ENCODE measurements around the gene CPA2. TPM values are rescaled to one million over a fixed set of nuclear protein-coding genes. Genes with fewer than 3 reads are reported as not detected.
A peak's percentile ranks its signal among the peaks of the same experiment; 100 is the strongest.

Gene CPA2
- polyA plus RNA-seq, 1 experiment, result 0.05 TPM

GRCh38 chr7:130269318-130269694, 2.6 kb downstream of the CPA2 start:
- Histone ChIP-seq H3K4me3 (ENCODE audit: low read depth, low read length) (no peak overlapping the region), H3K9me3 (ENCODE audit: control insufficient read depth, insufficient read depth, low read length) (no peaks in the 10 kb centered on the region; the same call in 1 of the 2 replicates), H3K27ac (ENCODE audit: low read depth, low read length) (no peak overlapping the region), H3K27me3 (ENCODE audit: control insufficient read depth, insufficient read depth, low read length) (no peaks in the 10 kb centered on the region)
- ChIA-PET CTCF (interaction anchor here (1.6 kb wide), 1 partner anchor 489 kb away, joined by 5 read pairs; no protein-coding TSS in a partner anchor), POLR2A (no interaction called here)
- no peak for DNase-seq (ENCODE audit: low read depth, low spot score)
- TF ChIP-seq CTCF (IDR thresholded peaks at IDR 0.05; ENCODE audit: low read depth, low read length), result no peak

DNA sequence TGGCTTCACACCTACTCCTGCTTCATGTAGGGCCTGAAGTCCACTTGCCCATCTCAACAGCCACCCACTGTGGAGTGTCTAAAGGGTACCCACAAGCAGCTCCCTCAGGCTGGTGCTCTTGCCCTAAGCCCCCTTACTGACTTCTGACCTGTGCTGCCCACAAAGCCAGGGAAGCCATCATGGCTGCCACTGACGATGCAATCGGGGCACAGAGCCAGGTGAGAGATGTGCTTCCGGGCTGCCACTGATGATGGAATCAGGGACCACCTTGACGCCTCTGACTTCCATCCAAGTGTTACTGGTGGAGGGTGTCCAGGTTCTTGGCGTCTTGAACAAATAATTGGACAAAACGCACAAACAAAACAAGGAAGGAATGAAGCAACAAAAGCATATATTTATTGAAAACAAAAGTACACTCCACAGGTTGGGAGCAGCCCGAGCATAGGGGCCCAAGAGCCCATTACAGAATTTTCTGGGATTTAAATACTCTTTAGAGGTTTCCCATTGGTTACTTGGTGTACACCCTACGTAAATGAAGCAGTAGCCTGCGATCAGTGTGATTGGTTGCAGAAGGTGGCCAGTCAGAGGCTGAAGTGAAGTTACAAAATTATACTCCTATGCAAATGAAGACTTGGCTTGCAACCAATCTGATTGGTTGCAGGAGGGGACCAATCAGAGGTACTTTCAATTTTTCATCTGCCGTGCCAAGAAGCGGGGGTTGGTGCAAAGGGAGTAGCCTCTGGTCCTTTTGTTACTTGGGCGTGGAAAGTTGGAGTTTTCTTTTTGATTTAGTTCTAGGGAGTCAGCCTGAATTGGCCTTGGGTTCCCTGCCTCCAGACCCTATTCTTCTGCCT, 4.5 kb downstream of the CPA2 start:
- POLR2A ChIA-PET, result no interaction called here
- Histone ChIP-seq H3K9me3 (ENCODE audit: control insufficient read depth, insufficient read depth, low read length) (no peaks in the 10 kb centered on the region; the same call in 1 of the 2 replicates), H3K4me3 (ENCODE audit: low read depth, low read length) (no peak overlapping the region), H3K27me3 (ENCODE audit: control insufficient read depth, insufficient read depth, low read length) (no peaks in the 10 kb centered on the region), H3K27ac (ENCODE audit: low read depth, low read length) (no peak overlapping the region)
- TF ChIP-seq CTCF (IDR thresholded peaks at IDR 0.05; ENCODE audit: low read depth, low read length), result no peak
- DNase-seq (ENCODE audit: low read depth, low spot score), result no peak
- CTCF ChIA-PET, result no interaction called here

DNA sequence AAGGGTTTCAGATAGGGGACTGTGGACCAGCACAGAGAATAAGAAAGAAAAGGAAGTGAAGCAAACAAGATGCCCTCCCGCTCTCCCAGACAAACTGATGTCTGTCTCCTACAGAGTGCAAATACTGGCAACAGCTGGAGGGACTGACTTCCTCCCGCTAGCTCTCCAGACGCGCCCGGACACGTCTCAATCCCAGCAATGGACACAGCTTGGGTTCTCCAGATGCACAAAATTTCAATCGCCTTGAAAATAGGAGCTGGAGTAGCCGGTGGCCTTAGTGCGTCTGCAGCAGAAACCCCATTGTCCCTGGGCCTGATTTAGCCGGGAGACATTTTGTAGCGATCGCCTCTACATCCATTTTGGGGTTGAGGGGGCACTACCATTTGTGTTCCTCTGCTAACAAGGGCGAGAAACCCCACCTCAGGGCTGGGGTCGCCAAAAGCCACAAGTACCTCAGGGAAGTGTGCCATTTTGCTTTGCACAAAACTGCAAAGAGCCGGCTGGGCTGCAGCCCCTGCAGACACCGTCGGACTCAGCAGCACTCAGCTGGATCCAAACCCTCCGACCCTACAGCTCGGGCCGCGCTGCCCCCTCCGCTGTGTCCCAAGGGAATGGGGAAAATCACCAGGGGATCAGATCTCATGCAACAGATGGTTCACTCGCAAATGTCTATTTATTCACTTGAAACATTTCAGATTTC, 5.9 kb downstream of the CPA2 start:
- no peak overlapping the region for H3K27ac ChIP-seq (ENCODE audit: low read depth, low read length)
- no peaks in the 10 kb centered on the region for H3K27me3 ChIP-seq (ENCODE audit: control insufficient read depth, insufficient read depth, low read length)
- no peak for DNase-seq (ENCODE audit: low read depth, low spot score)
- no peak overlapping the region; the same call in 1 of the 2 replicates for H3K4me3 ChIP-seq (ENCODE audit: low read depth, low read length)
- ChIA-PET POLR2A (interaction anchor here (0.6 to 1.7 kb wide), 4 partner anchors 21 to 164 kb away, joined by 4 to 8 read pairs (median 4); partner anchors contain the start of gene CPA4), CTCF (interaction anchor here (0.6 to 1.5 kb wide), 4 partner anchors 8 to 424 kb away, joined by 3 to 4 read pairs (median 3); no protein-coding TSS in a partner anchor)
- TF ChIP-seq CTCF (IDR thresholded peaks at IDR 0.05; ENCODE audit: low read depth, low read length), result no peak
- no peaks in the 10 kb centered on the region; the same call in 1 of the 2 replicates for H3K9me3 ChIP-seq (ENCODE audit: control insufficient read depth, insufficient read depth, low read length)

DNA sequence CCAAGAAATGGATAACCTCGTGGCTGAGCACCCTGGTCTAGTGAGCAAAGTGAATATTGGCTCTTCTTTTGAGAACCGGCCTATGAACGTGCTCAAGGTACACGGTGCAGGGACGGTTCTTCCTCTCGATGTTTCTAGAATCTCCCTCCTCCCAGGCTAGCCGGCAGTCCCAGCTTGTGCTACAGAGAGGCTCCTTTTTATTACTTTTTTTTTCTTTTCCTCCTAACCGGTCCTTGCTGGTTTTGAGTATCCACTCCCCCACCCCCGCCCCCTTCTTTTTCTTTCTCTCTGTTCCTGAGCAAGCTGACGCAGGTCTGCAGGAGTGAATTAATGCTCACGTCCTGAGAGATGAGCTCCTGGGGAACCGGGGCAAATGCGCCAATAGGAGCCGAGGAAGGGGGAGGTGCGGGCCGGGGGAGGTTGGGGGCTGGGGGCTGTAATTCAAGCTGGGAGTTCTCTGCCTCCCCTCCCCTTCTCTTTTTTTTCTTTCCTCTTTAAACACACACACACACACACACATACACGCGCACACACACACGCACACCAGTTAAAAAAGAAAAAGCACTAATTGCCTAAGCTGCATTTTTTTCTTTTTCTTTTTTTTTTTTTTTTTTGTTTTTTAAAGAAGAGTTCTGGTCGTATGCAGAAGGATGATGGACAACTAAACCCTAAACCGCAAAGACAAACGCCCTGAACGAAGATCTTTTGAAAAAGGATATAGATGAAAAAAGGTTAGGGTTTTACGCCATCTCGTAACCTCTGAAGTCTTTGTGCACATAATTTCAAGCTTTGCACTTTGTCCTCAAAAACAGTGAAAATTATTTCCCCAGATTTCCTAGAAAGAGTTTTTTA, 6.6 kb downstream of the CPA2 start:
- Histone ChIP-seq H3K4me3 (ENCODE audit: low read depth, low read length) (no peak overlapping the region; the same call in 1 of the 2 replicates), H3K27me3 (ENCODE audit: control insufficient read depth, insufficient read depth, low read length) (no peaks in the 10 kb centered on the region), H3K27ac (ENCODE audit: low read depth, low read length) (no peak overlapping the region), H3K9me3 (ENCODE audit: control insufficient read depth, insufficient read depth, low read length) (no peaks in the 10 kb centered on the region; the same call in 1 of the 2 replicates)
- TF ChIP-seq CTCF (IDR thresholded peaks at IDR 0.05; ENCODE audit: low read depth, low read length), result no peak
- POLR2A ChIA-PET, result interaction anchor here (0.6 to 1.7 kb wide), 11 partner anchors 20 to 837 kb away, joined by 3 to 12 read pairs (median 4); partner anchors contain the start of gene CPA4
- CTCF ChIA-PET, result interaction anchor here (0.6 to 1.5 kb wide), 6 partner anchors 9 to 485 kb away, joined by 3 to 4 read pairs (median 3); no protein-coding TSS in a partner anchor
- peak; percentile 26 for DNase-seq (ENCODE audit: low read depth, low spot score)
